ENCODE measurements around the gene INPP5K. TPM values are rescaled to one million over a fixed set of nuclear protein-coding genes. Genes with fewer than 3 reads are reported as not detected.
A peak's percentile ranks its signal among the peaks of the same experiment; 100 is the strongest.

INPP5K gene
- total RNA-seq, 1 experiment from 2014 or later: 27.3 TPM

- no peak for DNase-seq (ENCODE audit: low read depth)
Observed at GRCh38 chr17:1506649-1507267, 9.7 kb downstream of the INPP5K start.

- no peak for DNase-seq (ENCODE audit: low read depth)
Observed at GRCh38 chr17:1505586-1505985, 10.8 kb downstream of the INPP5K start.

DNA sequence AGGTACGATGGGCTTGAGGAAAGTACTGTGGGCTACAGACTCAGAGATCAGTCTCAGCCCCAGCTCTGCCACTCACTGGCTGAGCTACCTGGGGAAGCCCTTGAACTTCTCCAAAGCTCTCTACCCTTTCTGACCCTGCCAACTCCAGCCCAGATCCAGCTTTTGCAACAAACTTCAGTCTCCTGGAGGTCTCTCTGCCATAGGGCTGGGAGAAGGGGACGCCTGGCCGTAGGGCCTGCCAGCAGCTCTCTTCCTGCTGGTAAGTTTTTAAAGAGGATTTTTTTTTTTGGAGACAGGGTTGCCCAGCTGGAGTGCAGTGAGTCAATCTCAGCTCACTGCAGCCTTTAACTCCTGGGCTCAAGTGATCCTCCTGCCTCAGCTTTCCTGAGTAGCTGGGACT is 11.5 kb downstream of the INPP5K start:
- no peak for DNase-seq (ENCODE audit: low read depth)

DNA sequence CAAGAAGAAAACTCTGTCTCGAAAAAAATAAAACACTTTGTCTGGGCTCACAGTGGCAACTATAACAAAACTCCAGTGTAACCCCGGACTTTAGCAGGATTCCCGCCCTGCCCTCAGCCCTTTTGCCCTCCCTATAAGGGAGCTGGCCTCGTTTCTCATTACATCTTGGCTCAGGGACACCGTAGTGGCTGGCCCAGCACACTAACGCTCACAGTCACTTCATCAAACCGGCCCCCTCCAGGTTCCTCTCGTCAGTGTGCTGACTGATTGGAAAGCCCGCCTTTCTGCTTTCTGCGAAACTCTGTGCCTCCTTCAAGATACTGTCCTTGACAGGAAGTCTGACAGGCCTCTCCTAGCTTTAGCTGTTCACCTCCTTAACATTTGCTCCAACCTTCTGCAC is 12.7 kb downstream of the INPP5K start:
- no peak for DNase-seq (ENCODE audit: low read depth)

- peak; percentile 45 for DNase-seq (ENCODE audit: low read depth)
Observed at GRCh38 chr17:1498869-1499268, 17.5 kb downstream of the INPP5K start.

GRCh38 chr17:1498233-1498632 is 18.2 kb downstream of the INPP5K start:
- no peak for DNase-seq (ENCODE audit: low read depth)

GRCh38 chr17:1497831-1498230 is 18.6 kb downstream of the INPP5K start:
- DNase-seq (ENCODE audit: low read depth): no peak

DNA sequence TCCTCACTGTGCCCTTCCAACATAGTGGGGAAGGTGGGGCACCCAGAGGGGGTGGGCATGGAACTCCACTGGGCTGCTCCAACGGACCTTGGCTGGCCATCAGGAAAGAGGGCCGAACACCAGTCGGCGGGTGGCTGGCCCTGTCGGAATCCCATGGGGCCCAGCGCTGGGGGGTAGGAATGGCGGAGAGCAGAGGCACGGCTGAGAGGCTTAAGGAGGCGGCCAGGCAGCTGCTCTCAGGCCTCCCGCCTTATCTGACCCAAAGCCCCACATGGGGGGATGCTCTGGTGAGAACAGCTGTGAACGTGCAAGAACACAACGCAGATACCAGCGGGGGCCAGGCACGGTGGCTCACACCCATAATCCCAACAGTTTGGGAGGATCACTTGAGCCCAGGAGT is 19.5 kb downstream of the INPP5K start:
- DNase-seq (ENCODE audit: low read depth): no peak

DNA sequence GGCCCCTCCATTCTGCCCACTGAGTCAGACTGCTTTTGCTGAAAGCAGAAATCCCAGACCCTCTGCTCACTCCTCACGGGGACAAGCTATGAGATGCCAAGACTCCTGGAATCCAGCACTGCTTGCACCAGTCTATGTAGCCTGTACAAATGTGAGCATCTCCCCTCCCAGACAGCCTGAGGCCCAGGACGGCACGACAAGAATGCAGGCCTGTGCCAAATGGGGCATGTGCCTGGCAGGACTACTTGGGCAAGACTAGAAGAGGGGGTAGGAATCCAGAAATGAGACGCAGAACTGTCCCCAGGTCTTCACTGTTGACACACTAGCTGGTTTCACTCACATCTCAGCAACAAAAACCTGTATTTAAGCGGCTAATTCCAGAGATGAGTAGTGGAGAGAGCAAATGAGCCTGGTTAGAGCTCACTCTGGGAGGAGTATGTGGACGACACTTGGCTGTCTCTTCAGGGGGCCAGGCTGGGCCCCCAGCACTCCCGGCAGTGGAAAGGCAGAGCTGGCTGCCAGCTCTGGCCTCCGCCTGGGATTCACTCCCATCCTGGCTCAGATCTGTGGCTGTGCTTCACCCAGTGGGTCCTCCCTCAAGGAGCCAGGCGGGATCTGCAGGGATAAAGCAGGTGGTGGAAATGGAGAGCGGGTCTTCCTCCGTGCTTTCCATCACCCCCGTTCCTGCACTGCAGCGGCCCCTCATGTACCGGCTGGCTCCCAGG is 21.0 kb downstream of the INPP5K start:
- DNase-seq (ENCODE audit: low read depth): no peak

DNA sequence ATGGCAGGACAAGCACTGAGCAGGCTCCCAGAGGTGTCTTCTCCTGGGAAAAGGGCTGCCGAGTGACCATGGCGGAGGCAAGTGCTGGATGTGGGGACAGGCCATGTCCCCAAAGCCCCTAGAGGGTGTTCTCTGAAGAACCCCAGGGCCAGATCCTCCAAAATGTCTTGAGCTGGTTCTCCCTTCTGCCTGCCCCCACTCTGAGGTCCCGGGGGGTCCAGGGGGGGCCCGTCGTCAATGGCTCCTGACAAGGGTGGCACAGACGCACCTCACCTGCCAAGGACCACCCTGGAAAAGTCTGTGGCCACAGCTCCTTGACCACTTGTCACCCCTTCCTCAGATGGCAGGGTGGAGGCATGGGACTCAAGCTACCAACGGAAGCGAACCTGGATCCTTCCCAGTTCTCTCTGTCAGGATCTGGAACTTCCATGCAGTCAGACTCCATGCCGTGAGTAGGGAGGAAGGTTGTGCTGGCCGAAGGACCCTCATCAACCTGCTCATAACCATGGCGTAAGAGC is 21.6 kb downstream of the INPP5K start:
- DNase-seq (ENCODE audit: low read depth): no peak

GRCh38 chr17:1494203-1494602 is 22.2 kb downstream of the INPP5K start:
- no peak for DNase-seq (ENCODE audit: low read depth)

- no peak for DNase-seq (ENCODE audit: low read depth)
Observed at GRCh38 chr17:1493291-1493980, 23.0 kb downstream of the INPP5K start.

DNA sequence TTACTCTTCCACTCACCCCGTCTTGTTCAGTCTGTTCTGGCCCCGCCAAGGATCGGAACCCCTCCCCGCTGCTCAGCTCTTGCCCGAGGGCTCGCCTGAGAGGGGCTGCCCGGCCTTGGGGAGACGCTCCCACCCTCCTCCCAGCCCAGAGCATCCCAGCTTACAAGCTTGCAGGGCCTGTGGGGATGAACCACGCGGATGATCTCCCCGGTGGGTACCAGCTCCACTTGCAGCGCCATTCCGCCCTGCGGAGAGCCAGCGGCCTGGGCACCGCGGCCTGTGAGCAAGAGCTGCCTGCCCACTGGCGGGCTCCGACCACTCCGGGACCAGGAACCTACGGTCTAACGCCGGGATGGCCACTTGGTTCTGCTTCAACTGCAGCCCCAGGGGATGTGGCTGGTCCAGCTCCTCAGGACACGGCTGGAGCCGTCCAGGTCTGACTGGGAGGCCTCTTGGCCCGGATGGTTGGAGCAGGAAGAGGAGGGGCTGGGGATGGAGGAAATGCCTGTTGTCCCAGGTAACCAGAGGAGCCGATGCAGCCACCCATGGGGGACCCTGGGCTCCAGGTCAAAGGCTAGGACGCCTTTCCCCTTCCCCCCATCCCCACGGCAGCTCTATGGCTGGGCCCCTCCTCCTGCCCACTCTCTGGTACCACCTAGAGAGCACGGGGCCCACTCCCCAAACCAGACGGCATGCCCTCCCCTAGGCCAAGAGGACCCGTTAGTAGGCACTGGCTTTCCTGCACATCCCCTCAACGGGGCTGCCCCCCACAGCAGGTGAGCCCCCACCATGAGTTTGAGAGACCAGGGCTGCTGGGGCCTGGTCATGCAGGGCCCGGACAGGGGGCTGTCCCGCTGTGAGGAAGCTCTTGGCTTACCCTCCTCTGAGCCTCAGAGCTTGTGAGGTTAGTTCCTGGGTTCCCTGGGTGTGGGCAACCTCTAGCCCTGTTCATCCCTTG is 23.9 kb downstream of the INPP5K start, which contains the start of gene MYO1C:
TSS of gene MYO1C (minus strand) at position 438 of the 958 bp plus-strand sequence. CDS start at position 239, 199 bp downstream.
- DNase-seq (ENCODE audit: low read depth): no peak

DNA sequence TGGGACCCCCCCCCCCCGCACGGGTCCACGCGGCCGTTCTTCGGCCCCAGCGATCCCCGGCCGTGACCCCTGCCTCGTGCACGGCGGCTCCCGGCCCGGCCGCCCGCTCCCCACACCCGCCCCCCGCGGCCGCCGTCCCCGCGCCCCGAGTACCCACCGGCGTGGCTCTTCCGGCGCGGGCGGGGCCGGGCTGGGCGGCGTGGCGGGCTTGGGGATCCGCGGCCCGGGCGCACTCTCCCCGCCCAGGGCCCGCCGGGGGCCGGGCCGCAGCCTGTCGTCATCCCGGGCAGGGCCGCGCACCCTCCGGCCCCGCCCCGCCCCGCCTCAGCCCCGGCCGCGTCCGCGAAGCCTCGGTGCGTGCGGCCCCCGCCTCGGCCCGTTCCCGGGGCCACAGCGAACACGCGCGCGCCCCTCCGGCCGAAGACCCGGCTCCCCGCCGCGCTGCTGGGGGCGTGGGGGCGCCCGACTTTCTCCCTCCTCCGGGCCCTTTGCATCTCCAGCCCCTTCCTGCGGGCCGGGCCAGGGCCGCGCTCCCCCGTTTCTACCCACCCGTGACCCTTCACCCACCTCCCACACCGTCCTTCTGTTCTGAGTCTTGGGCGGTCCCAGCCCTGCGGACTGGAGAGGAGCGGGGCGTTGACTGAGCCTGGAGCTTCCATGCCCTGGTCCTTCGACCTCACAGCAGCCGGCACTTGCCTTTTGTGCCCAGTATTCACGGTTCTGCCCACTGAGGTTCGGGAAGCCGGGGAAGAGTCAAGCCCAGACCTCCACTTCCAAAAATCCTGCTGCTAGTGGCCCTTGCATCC is 24.8 kb downstream of the INPP5K start:
- no peak for DNase-seq (ENCODE audit: low read depth)

DNA sequence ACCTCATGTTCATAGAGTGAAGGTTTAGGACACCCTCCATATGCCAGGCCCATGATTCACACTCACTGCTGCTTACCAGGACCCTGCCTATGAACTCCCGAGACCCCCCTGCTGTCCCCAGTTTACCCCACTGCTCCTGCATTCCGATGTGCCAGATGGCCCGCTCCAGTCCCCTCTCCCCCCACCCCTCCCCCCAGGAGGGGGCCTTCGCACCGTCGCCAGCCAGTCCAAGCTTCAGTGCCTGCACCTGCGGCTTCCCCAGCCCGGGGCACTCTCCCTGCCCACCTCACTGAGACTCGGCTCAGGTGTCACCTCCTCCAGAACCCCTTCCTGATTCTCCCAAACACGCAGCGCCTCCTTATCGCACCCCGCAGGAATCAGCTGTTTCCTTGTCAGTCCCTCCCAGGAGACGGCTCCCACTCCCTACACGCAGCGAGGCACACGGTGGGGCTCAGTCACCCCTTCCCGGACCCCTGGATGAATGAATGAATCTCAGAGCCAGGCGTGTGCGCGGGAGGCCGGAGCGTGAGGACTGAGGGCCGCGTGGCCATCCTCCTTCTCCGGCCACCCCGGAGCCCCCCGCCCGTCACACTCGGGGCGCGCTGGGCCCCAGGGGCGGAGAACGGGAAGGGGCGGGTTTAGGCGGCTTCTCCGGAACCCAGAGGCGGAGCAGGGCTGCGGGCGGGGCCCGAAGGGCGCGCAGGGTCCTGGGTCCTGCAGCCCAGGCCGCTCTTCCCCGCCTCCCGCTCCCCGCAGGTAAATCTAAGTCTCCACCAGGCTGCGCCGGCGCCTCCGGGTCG is 25.6 kb downstream of the INPP5K start:
- no peak for DNase-seq (ENCODE audit: low read depth)

DNA sequence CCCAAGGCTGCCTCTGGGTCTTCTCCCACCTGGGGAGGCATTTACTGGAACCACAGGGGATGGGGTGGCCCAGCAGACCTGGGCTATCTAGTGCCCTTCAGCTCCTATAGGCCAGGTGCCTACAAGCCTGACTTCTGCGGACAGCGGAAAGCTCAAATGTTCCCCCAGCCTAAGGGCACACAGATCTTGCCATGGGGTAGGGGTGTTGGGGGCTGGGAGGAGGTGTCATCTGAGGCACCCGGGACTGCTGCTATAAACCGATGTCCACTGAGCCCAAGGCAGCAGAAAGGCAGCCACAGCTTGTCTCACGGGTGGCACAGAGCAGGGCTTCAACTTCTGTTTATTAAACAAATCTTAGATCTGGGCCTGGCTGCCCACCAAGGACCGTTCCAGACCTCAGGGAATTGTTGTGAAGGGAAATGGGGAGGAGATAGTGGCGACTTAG is 27.6 kb downstream of the INPP5K start:
- DNase-seq (ENCODE audit: low read depth): no peak

DNA sequence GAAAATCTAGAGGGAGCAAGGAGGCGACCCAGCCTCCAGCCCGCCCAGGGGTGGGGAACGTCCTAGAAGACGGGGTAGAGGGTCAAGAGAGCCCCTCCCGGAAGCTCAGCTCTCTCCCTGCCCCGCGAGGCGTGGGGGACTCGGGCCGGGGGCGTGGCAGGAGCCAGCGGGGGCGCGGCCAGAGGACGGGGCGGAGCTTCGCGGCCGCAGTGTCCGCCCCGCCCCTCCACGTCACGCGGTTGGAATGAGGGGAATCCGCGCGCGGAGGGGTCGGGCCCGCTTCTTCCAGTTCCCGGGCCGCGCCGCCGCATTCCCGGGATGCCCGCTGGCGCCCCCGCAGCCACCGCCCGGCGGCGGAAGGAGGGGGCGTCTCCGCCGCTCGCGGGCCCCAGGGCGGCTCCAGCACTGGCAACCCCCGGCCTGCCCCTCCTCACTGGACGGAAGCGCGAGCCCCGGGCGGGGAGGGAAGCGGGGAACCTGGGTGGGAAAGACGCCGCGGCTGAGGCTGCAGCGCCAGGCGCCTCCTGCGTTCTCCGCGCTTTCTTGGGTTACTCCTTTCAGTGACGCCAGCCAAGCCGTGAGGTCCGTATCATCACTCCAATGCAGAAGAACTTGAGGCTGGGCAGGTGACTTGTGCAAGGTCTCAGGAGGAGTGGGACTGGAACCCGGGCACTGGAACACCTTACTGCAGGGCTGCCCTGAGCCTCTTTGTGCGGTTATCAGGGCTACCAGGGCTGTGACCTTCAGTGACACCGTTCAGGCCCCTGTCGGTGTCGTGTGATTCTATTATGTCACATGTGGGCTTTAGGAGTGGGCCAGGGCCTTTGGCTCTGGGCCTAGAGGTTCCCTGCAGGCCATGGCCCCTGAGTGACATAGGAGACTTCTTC is 28.2 kb downstream of the INPP5K start:
- peak; percentile 76 for DNase-seq (ENCODE audit: low read depth)
